ENCODE data around the gene CA10. TPM values are rescaled to one million over a fixed set of nuclear protein-coding genes. Genes with fewer than 3 reads are reported as not detected.

Gene CA10
- total and polyA plus RNA-seq, 8 donors: 0.09 to 2.0 (median 0.27) TPM; not detected in 4

DNA sequence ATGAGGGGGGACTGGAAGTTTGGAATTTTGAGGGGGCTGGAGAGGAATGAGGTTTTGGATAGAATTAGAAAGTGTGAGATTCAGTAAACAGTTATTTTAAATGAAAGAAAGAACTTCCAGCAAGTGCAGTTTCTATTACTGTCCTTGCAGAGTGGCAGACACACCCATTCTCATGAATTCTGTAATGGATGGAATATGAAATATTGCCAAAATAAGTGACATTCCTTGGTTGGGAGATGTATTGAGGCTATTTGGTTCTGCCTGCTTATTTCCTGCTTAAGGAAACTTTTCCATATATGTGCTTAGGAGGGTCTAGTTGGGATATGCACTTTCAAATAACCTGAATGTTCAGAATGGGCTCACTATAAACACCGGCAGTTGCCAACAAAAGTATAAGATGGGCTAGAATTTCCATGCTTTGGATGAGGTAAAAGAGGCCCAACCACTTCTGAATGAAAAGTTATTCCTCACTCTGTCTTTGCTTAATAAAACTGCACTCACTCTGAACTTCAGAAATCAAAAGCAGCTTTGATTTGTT, 434.4 kb downstream of the CA10 start:
- DNase-seq (no peak), ATAC-seq (no peak), FAIRE-seq (no peak)
- Histone ChIP-seq H3K36me3 (no peaks in the 10 kb centered on the region), H3K27me3 (no peaks in the 10 kb centered on the region), H3K4me1 (no peaks in the 10 kb centered on the region), H3K27ac (no peak overlapping the region), H3K9me3 (no peaks in the 10 kb centered on the region), H3K4me3 (no peak overlapping the region)
- intact Hi-C loops (cut with DNase I): no loop called here
- TF ChIP-seq CTCF (IDR thresholded peaks at IDR 0.05): no peak
- WGBS, 2 donors: 89 to 97% methylated on average over 1 of the region's 1 CpG

- Histone ChIP-seq H3K36me3 (no peaks in the 10 kb centered on the region), H3K4me3 (no peak overlapping the region), H3K27ac (no peak overlapping the region), H3K4me1 (no peaks in the 10 kb centered on the region), H3K9me3 (no peaks in the 10 kb centered on the region), H3K27me3 (no peaks in the 10 kb centered on the region)
- FAIRE-seq: no peak
- TF ChIP-seq CTCF (IDR thresholded peaks at IDR 0.05): no peak
- DNase-seq: no peak
- WGBS, 2 donors: 92 to 93% methylated on average over 1 of the region's 1 CpG
- no peak for ATAC-seq
- intact Hi-C loops (cut with DNase I): no loop called here
Measured at GRCh38 chr17:51722994-51723393, 435.5 kb downstream of the CA10 start.

- H3K27me3 ChIP-seq: no peaks in the 10 kb centered on the region
- no peaks in the 10 kb centered on the region for H3K9me3 ChIP-seq
- ATAC-seq (no peak), FAIRE-seq (no peak), DNase-seq (no peak)
- no peaks in the 10 kb centered on the region for H3K4me1 ChIP-seq
- 83 to 94% methylated on average over 5 of the region's 5 CpGs for WGBS, 2 donors
- no peak overlapping the region for H3K4me3 ChIP-seq
- H3K27ac ChIP-seq: no peak overlapping the region
- no peaks in the 10 kb centered on the region for H3K36me3 ChIP-seq
- intact Hi-C loops (cut with DNase I): no loop called here
- TF ChIP-seq CTCF (IDR thresholded peaks at IDR 0.05): no peak
Measured at GRCh38 chr17:51721730-51722129, 436.8 kb downstream of the CA10 start.

GRCh38 chr17:51720439-51720838, 438.1 kb downstream of the CA10 start:
- Histone ChIP-seq H3K27me3 (no peaks in the 10 kb centered on the region), H3K4me3 (no peak overlapping the region), H3K9me3 (no peaks in the 10 kb centered on the region), H3K36me3 (no peaks in the 10 kb centered on the region), H3K27ac (no peak overlapping the region), H3K4me1 (no peaks in the 10 kb centered on the region)
- DNase-seq: no peak
- no peak for TF ChIP-seq CTCF (IDR thresholded peaks at IDR 0.05)
- intact Hi-C loops (cut with DNase I): no loop called here
- no peak for ATAC-seq
- FAIRE-seq: no peak

DNA sequence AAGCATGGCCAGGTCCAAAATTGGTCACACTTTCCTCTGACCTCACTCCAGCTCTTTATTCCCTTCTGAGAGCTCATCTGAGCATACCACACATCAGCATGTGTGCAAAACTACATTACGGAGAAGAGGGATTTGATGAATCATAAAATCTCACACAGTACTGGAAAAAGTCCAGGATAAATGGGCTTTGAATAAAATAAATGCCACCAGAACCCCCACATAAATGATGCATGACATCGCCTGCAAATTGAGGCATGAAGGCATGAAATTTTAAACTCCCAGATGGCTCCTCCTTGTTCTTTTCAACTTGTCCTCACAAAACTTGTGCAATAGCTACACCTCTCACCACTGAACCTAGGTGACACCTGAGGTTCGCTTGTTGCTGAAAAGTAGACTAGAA, 439.5 kb downstream of the CA10 start:
- Histone ChIP-seq H3K9me3 (no peaks in the 10 kb centered on the region), H3K4me3 (no peak overlapping the region), H3K27me3 (no peaks in the 10 kb centered on the region), H3K4me1 (no peaks in the 10 kb centered on the region), H3K36me3 (no peaks in the 10 kb centered on the region), H3K27ac (no peak overlapping the region)
- no peak for FAIRE-seq
- intact Hi-C loops (cut with DNase I): no loop called here
- TF ChIP-seq CTCF (IDR thresholded peaks at IDR 0.05): no peak
- 73 to 78% methylated on average over 3 of the region's 3 CpGs for WGBS, 2 donors
- no peak for ATAC-seq
- no peak for DNase-seq
